Breast epithelium (tissue), 3 donors: Measurements from ENCODE around the gene OAS2.

Experiments used
- CTCF ChIP-seq, 3 donors: fragments of 450-650 bp; IDR thresholded peaks; one replicate each; pipeline ENCODE4 v1.5.1; 2016 to 2017; ENCODE audit warnings: antibody characterized with exemption in 3 of 3, mild to moderate bottlenecking in 3 of 3, moderate library complexity in 3 of 3
- POLR2A ChIP-seq: fragments of 450-650 bp; IDR thresholded peaks from one replicate; pipeline ENCODE4 v1.6.1; 2016; ENCODE audit warnings: antibody characterized with exemption, mild to moderate bottlenecking, moderate library complexity
- POLR2AphosphoS5 ChIP-seq, 3 donors: sonication (generic); formaldehyde crosslinking; IDR thresholded peaks; one replicate each; pipeline ENCODE4 v1.6.1; 2017; ENCODE audit warnings: antibody characterized with exemption in 3 of 3

GRCh38 chr12:112985642-112986290 is 7.4 kb downstream of the OAS2 start:
- TF ChIP-seq POLR2AphosphoS5 (IDR thresholded peaks at IDR 0.05) (no peak), POLR2A (no peak), CTCF (IDR thresholded peaks at IDR 0.05) (no peak)
